GM21367 (cell line): ENCODE results near the gene FAM53B.

Experiments
- ATAC-seq: cut with Tn5 transposase; IDR thresholded peaks from one replicate; pipeline ENCODE4 v1.9.1; 2021; ENCODE audit not compliant: unreplicated experiment

FAM53B gene

GRCh38 chr10:124665091-124665490 lies 79.1 kb downstream of the FAM53B start:
- no peak for ATAC-seq

- ATAC-seq: no peak
These were observed 80.3 kb downstream of the FAM53B start for GRCh38 chr10:124663766-124664360.

GRCh38 chr10:124663228-124663627 lies 81.0 kb downstream of the FAM53B start:
- ATAC-seq: no peak

- no peak for ATAC-seq
These were observed 82.5 kb downstream of the FAM53B start for GRCh38 chr10:124661660-124662180.

GRCh38 chr10:124660404-124661125 lies 83.6 kb downstream of the FAM53B start:
- ATAC-seq: no peak

GRCh38 chr10:124659380-124659779 lies 84.8 kb downstream of the FAM53B start:
- ATAC-seq: no peak

GRCh38 chr10:124658591-124659242 lies 85.5 kb downstream of the FAM53B start:
- ATAC-seq: no peak

- peak; percentile 56 for ATAC-seq
These were observed 86.4 kb downstream of the FAM53B start for GRCh38 chr10:124657806-124658205.

GRCh38 chr10:124656541-124656940 lies 87.6 kb downstream of the FAM53B start:
- ATAC-seq: no peak

GRCh38 chr10:124656113-124656490 lies 88.1 kb downstream of the FAM53B start:
- ATAC-seq: no peak

- ATAC-seq: no peak
These were observed 88.7 kb downstream of the FAM53B start for GRCh38 chr10:124655191-124656112.

- no peak for ATAC-seq
These were observed 89.5 kb downstream of the FAM53B start for GRCh38 chr10:124654686-124655085.

- no peak for ATAC-seq
These were observed 90.1 kb downstream of the FAM53B start for GRCh38 chr10:124653811-124654651.

GRCh38 chr10:124653311-124653710 lies 90.9 kb downstream of the FAM53B start:
- no peak for ATAC-seq

GRCh38 chr10:124652701-124653100 lies 91.5 kb downstream of the FAM53B start:
- ATAC-seq: no peak

GRCh38 chr10:124652200-124652599 lies 92.0 kb downstream of the FAM53B start:
- no peak for ATAC-seq

GRCh38 chr10:124651402-124651891 lies 92.7 kb downstream of the FAM53B start:
- ATAC-seq: no peak

GRCh38 chr10:124650820-124651401 lies 93.3 kb downstream of the FAM53B start:
- no peak for ATAC-seq

GRCh38 chr10:124650263-124650662 lies 93.9 kb downstream of the FAM53B start:
- no peak for ATAC-seq

- no peak for ATAC-seq
These were observed 95.0 kb downstream of the FAM53B start for GRCh38 chr10:124649214-124649613.
